ENCODE data around the gene SLC12A9.
"Not testable (repeated sequence)": the region's sequence is repeated elsewhere in the genome, so short reads cannot be mapped to it uniquely, and the experiment has no call there.

Gene SLC12A9

GRCh38 chr7:100852048-100852872 is at the start of gene SLC12A9:
SLC12A9 (plus strand) TSS chr7:100852713; CDS start chr7:100854198, 1,485 bp downstream.
- DNase-seq: peak; percentile 53 to 88

GRCh38 chr7:100802951-100803350 is 49.6 kb upstream of the SLC12A9 start:
- no peak for DNase-seq

- peak; percentile 65 to 89 for DNase-seq
Observed at GRCh38 chr7:100803398-100804161, 48.9 kb upstream of the SLC12A9 start.

GRCh38 chr7:100804681-100805431 is 47.7 kb upstream of the SLC12A9 start:
- no peak for DNase-seq

GRCh38 chr7:100806276-100806675 is 46.2 kb upstream of the SLC12A9 start:
- DNase-seq: no peak

GRCh38 chr7:100806883-100807282 is 45.6 kb upstream of the SLC12A9 start:
- DNase-seq: not testable (repeated sequence)

GRCh38 chr7:100808354-100808875 is 44.1 kb upstream of the SLC12A9 start:
- DNase-seq: no peak

- no peak for DNase-seq
Observed at GRCh38 chr7:100811480-100811879, 41.0 kb upstream of the SLC12A9 start.

GRCh38 chr7:100812729-100813128 is 39.8 kb upstream of the SLC12A9 start:
- no peak for DNase-seq

- not testable (repeated sequence) for DNase-seq
Observed at GRCh38 chr7:100816515-100816914, 36.0 kb upstream of the SLC12A9 start.

GRCh38 chr7:100817097-100817496 is 35.4 kb upstream of the SLC12A9 start:
- DNase-seq: no peak

- DNase-seq: no peak
Observed at GRCh38 chr7:100818366-100818765, 34.1 kb upstream of the SLC12A9 start.

- DNase-seq: no peak
Observed at GRCh38 chr7:100818825-100819224, 33.7 kb upstream of the SLC12A9 start.

GRCh38 chr7:100819586-100819985 is 32.9 kb upstream of the SLC12A9 start:
- DNase-seq: no peak

GRCh38 chr7:100822236-100823139 is 30.0 kb upstream of the SLC12A9 start:
- no peak for DNase-seq

GRCh38 chr7:100823140-100823525 is 29.4 kb upstream of the SLC12A9 start:
- DNase-seq: no peak

- DNase-seq: no peak
Observed at GRCh38 chr7:100823534-100823933, 29.0 kb upstream of the SLC12A9 start.

GRCh38 chr7:100824499-100825214 is 27.9 kb upstream of the SLC12A9 start:
- DNase-seq: no peak

- no peak for DNase-seq
Observed at GRCh38 chr7:100825215-100825671, 27.3 kb upstream of the SLC12A9 start.

- DNase-seq: no peak
Observed at GRCh38 chr7:100825751-100826513, 26.6 kb upstream of the SLC12A9 start.

Data from NCI-H446 (cell line).